Activated CD4-positive, alpha-beta T cell treated with anti-CD3 and anti-CD28 coated beads, Interleukin-2, amount 10 ng/mL, durations not matched to agents 7 days and 5 days (primary cell): Measurements from ENCODE around the gene OTUD7B. TPM values are rescaled to one million over a fixed set of nuclear protein-coding genes. Genes with fewer than 3 reads are reported as not detected.
"Not testable (repeated sequence)": the region's sequence is repeated elsewhere in the genome, so short reads cannot be mapped to it uniquely, and the experiment has no call there.

Experiments used
- CTCF ChIA-PET: fragments of 350-600 bp; sonication (Branson Sonifier 250); formaldehyde crosslinking; loops from one replicate; lab custom pipeline; 2021; ENCODE audit warnings: antibody characterized with exemption; lab: Charles Lee
- POLR2A ChIA-PET: fragments of 350-600 bp; sonication (Branson Sonifier 250); formaldehyde crosslinking; loops from one replicate; lab custom pipeline; 2021; ENCODE audit warnings: antibody characterized with exemption; lab: Charles Lee
- DNase-seq: peaks from one replicate; pipeline ENCODE4 v3.0.0-alpha.2; 2020
- H3K27ac Mint-ChIP-seq: one replicate; pipeline ENCODE4 v1.8.0; 2021; ENCODE audit warnings: mild to moderate bottlenecking, moderate library complexity, mixed read lengths
- H3K27me3 Mint-ChIP-seq: one replicate; pipeline ENCODE4 v1.8.0; 2021; ENCODE audit warnings: mixed read lengths
- H3K36me3 Mint-ChIP-seq: one replicate; pipeline ENCODE4 v1.8.0; 2021; ENCODE audit warnings: low read depth, mixed read lengths
- H3K4me1 Mint-ChIP-seq: one replicate; pipeline ENCODE4 v1.8.0; 2021; ENCODE audit warnings: mixed read lengths
- H3K4me3 Mint-ChIP-seq: one replicate; pipeline ENCODE4 v1.8.0; 2021; ENCODE audit warnings: mild to moderate bottlenecking, moderate library complexity, mixed read lengths
- H3K9me3 Mint-ChIP-seq: one replicate; pipeline ENCODE4 v1.8.0; 2021; ENCODE audit warnings: mixed read lengths
- total RNA-seq, 2 experiments: library from RNA; stranded (reverse); gene quantifications; one replicate each; pipeline ENCODE4 v1.2.3, GENCODE V29; 2021

The OTUD7B gene
- 10 to 100 TPM in 1 of 2 experiments, 1 to 10 TPM in 1; 9.9 to 10.6 TPM for total RNA-seq

- ChIA-PET POLR2A (no interaction called here), CTCF (interaction anchor here (0.6 to 2.4 kb wide), 5 partner anchors 12 to 1624 kb away, joined by 3 to 5 read pairs (median 3); no protein-coding TSS in a partner anchor)
- H3K9me3 Mint-ChIP-seq, result no peaks in the 10 kb centered on the region
- H3K36me3 Mint-ChIP-seq, result peaks cover 5% of the 10 kb centered on the region
- peaks cover 35% of the 10 kb centered on the region for H3K4me1 Mint-ChIP-seq
- peaks cover 4% of the 10 kb centered on the region for H3K27me3 Mint-ChIP-seq
- peak; percentile 69 for DNase-seq
- H3K4me3 Mint-ChIP-seq, result peak within 1 kb of the TSS; percentile 94
- H3K27ac Mint-ChIP-seq, result peak within 1 kb of the TSS; percentile 91
Observed at GRCh38 chr1:150010393-150011115, at the start of gene OTUD7B. TSS of gene OTUD7B (minus strand) at chr1:150010726. CDS start at chr1:149977510, 33,216 bp downstream.

GRCh38 chr1:150060260-150060659 is 49.7 kb upstream of the OTUD7B start:
- peaks cover 6% of the 10 kb centered on the region for H3K27me3 Mint-ChIP-seq
- no peak for DNase-seq
- no peaks in the 10 kb centered on the region for H3K9me3 Mint-ChIP-seq
- H3K4me1 Mint-ChIP-seq, result peaks cover 3% of the 10 kb centered on the region
- no peak overlapping the region for H3K4me3 Mint-ChIP-seq
- POLR2A ChIA-PET, result no interaction called here
- H3K27ac Mint-ChIP-seq, result no peak overlapping the region
- CTCF ChIA-PET, result no interaction called here
- no peaks in the 10 kb centered on the region for H3K36me3 Mint-ChIP-seq

GRCh38 chr1:150056407-150056806 is 45.9 kb upstream of the OTUD7B start:
- H3K9me3 Mint-ChIP-seq, result no peaks in the 10 kb centered on the region
- H3K27ac Mint-ChIP-seq, result no peak overlapping the region
- DNase-seq, result no peak
- H3K4me1 Mint-ChIP-seq, result peaks cover 3% of the 10 kb centered on the region
- no peak overlapping the region for H3K4me3 Mint-ChIP-seq
- ChIA-PET CTCF (no interaction called here), POLR2A (no interaction called here)
- no peaks in the 10 kb centered on the region for H3K36me3 Mint-ChIP-seq
- H3K27me3 Mint-ChIP-seq, result peaks cover 18% of the 10 kb centered on the region

GRCh38 chr1:150055507-150055906 is 45.0 kb upstream of the OTUD7B start:
- H3K4me1 Mint-ChIP-seq, H3K36me3 Mint-ChIP-seq, H3K9me3 Mint-ChIP-seq, H3K27ac Mint-ChIP-seq, DNase-seq, POLR2A ChIA-PET, H3K4me3 Mint-ChIP-seq: not testable (repeated sequence)
- H3K27me3 Mint-ChIP-seq, result peaks cover 18% of the 10 kb centered on the region
- CTCF ChIA-PET, result interaction anchor here (0.6 to 0.8 kb wide), 2 partner anchors 95 to 762 kb away, joined by 3 read pairs; no protein-coding TSS in a partner anchor

DNA sequence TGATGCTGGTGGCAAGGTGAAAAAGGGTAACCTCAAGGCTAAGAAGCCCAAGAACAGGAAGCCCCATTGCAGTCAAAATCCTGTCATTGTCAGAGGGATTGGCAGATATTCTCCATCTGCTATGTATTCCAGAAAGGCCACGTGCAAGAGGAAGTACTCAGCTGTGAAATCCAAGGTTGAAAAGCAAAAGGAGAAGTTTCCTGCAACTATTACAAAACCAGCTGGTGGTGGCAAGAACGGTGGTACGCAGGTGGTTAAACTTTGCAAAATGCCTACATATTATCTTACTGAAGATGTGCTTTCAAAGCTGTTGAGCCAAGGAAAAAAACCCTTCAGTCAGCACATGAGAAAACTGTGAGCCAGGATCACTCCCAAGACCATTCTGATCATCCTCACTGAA is 43.4 kb upstream of the OTUD7B start:
- H3K27me3 Mint-ChIP-seq, result peaks cover 18% of the 10 kb centered on the region
- POLR2A ChIA-PET, result no interaction called here
- peaks cover 8% of the 10 kb centered on the region for H3K4me1 Mint-ChIP-seq
- DNase-seq, result no peak
- H3K9me3 Mint-ChIP-seq, result no peaks in the 10 kb centered on the region
- no peak overlapping the region for H3K4me3 Mint-ChIP-seq
- CTCF ChIA-PET, result interaction anchor here (0.6 to 1.4 kb wide), 2 partner anchors 10 to 159 kb away, joined by 3 to 4 read pairs; no protein-coding TSS in a partner anchor
- no peak overlapping the region for H3K27ac Mint-ChIP-seq
- no peaks in the 10 kb centered on the region for H3K36me3 Mint-ChIP-seq

DNA sequence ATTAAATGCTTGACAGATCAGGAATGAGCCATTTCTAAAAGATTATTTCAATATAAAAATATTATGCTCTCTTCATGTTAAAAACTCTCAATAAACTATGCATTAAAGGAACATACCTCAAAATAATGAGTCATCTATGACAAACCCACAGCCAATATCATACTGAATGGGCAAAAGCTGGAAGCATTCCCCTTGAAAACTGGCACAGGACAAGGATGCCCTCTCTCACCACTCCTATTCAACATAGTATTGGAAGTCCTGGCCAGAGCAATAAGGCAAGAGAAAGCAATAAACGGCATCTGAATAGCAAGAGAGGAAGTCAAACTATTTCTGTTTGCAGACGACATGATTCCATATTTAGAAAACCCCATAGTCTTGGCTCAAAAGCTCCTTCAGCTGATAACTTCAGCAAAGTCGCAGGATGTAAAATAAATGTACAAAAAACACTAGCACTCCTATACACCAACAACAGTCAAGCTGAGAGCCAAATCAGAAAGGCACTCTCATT is 41.4 kb upstream of the OTUD7B start:
- H3K36me3 Mint-ChIP-seq, H3K4me1 Mint-ChIP-seq, H3K4me3 Mint-ChIP-seq, H3K27ac Mint-ChIP-seq, CTCF ChIA-PET, DNase-seq, H3K9me3 Mint-ChIP-seq, POLR2A ChIA-PET: not testable (repeated sequence)
- peaks cover 13% of the 10 kb centered on the region for H3K27me3 Mint-ChIP-seq

- Mint-ChIP-seq H3K27me3 (peaks cover 13% of the 10 kb centered on the region), H3K4me3 (no peak overlapping the region), H3K9me3 (no peaks in the 10 kb centered on the region), H3K4me1 (peaks cover 8% of the 10 kb centered on the region), H3K36me3 (no peaks in the 10 kb centered on the region), H3K27ac (no peak overlapping the region)
- no peak for DNase-seq
- ChIA-PET CTCF (interaction anchor here (0.6 kb wide), 1 partner anchor 141 kb away, joined by 4 read pairs; no protein-coding TSS in a partner anchor), POLR2A (no interaction called here)
Observed at GRCh38 chr1:150051089-150051373, 40.5 kb upstream of the OTUD7B start.

- Mint-ChIP-seq H3K9me3 (no peaks in the 10 kb centered on the region), H3K4me1 (peaks cover 8% of the 10 kb centered on the region), H3K36me3 (no peaks in the 10 kb centered on the region), H3K27me3 (peaks cover 11% of the 10 kb centered on the region), H3K4me3 (no peak overlapping the region), H3K27ac (no peak overlapping the region)
- POLR2A ChIA-PET, result no interaction called here
- CTCF ChIA-PET, result interaction anchor here (0.6 to 0.8 kb wide), 4 partner anchors 10 to 162 kb away, joined by 3 to 5 read pairs (median 4); a partner anchor contains a TSS
- no peak for DNase-seq
Observed at GRCh38 chr1:150049926-150050325, 39.4 kb upstream of the OTUD7B start.

- Mint-ChIP-seq H3K4me3 (no peak overlapping the region), H3K4me1 (no peaks in the 10 kb centered on the region), H3K27me3 (peaks cover 7% of the 10 kb centered on the region), H3K9me3 (no peaks in the 10 kb centered on the region), H3K36me3 (no peaks in the 10 kb centered on the region), H3K27ac (no peak overlapping the region)
- no peak for DNase-seq
- POLR2A ChIA-PET, result no interaction called here
- CTCF ChIA-PET, result interaction anchor here (0.5 to 1.0 kb wide), 3 partner anchors 20 to 240 kb away, joined by 3 to 4 read pairs (median 3); no protein-coding TSS in a partner anchor
Observed at GRCh38 chr1:150034336-150034735, 23.8 kb upstream of the OTUD7B start.

DNA sequence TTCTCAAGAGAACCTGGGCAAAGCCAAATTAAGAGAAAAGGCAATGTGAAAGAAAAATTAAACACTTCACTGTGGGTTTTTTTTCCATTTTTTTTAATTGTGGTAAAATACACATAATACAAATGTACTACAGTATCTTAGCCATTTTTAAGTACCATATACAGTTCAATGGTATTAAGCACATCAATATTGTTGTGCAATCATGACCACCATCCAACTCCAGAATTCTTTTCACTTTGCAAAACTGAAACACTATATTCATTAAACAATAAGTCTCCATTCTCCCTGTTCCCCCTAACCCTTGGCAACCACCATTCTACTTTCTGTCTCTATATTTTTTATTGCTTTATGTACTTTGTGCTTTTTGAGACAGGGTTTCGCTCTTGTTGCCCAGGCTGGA is 17.8 kb upstream of the OTUD7B start:
- ChIA-PET CTCF (no interaction called here), POLR2A (no interaction called here)
- H3K27ac Mint-ChIP-seq, result no peak overlapping the region
- no peaks in the 10 kb centered on the region for H3K9me3 Mint-ChIP-seq
- no peak for DNase-seq
- H3K4me1 Mint-ChIP-seq, result no peaks in the 10 kb centered on the region
- H3K27me3 Mint-ChIP-seq, result peaks cover 25% of the 10 kb centered on the region
- no peaks in the 10 kb centered on the region for H3K36me3 Mint-ChIP-seq
- no peak overlapping the region for H3K4me3 Mint-ChIP-seq

- ChIA-PET POLR2A (no interaction called here), CTCF (no interaction called here)
Observed at GRCh38 chr1:150024156-150024555, 13.6 kb upstream of the OTUD7B start.

DNA sequence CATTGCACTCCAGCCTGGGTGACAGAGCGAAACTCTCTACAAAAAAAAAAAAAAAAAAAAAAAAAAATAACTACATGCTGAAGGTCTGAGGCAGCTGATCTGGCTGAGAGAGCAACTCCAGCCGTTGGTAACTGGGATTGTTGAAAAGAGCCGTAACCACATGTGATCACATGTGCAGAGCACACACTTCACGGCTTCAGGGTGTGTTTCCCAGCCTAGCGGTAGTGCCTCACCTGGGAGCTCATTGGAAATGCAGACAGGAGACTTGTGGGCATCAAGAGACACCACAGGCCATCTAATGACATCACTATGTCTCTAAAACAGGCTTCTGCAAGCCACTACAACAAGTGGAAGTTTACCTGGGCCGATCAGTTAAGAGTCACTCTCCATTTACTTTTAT is 11.8 kb upstream of the OTUD7B start:
- H3K27me3 Mint-ChIP-seq, result peaks cover 23% of the 10 kb centered on the region

More at GRCh38 chr1:150024156-150024555, 13.6 kb upstream of the OTUD7B start:
- H3K9me3 Mint-ChIP-seq, result no peaks in the 10 kb centered on the region
- H3K27me3 Mint-ChIP-seq, result peaks cover 28% of the 10 kb centered on the region
- H3K4me1 Mint-ChIP-seq, result no peaks in the 10 kb centered on the region
- H3K36me3 Mint-ChIP-seq, result no peaks in the 10 kb centered on the region
- DNase-seq, result no peak
- H3K4me3 Mint-ChIP-seq, result no peak overlapping the region
- no peak overlapping the region for H3K27ac Mint-ChIP-seq

GRCh38 chr1:150021191-150021694 is 10.7 kb upstream of the OTUD7B start:
- no peak for DNase-seq
- Mint-ChIP-seq H3K4me1 (no peaks in the 10 kb centered on the region), H3K27ac (no peak overlapping the region), H3K27me3 (peaks cover 22% of the 10 kb centered on the region), H3K36me3 (no peaks in the 10 kb centered on the region), H3K4me3 (no peak overlapping the region), H3K9me3 (no peaks in the 10 kb centered on the region)
- ChIA-PET POLR2A (no interaction called here), CTCF (no interaction called here)

More for the DNA sequence above, 11.8 kb upstream of the OTUD7B start:
- ChIA-PET POLR2A (no interaction called here), CTCF (interaction anchor here (1.2 kb wide), 1 partner anchor 11 kb away, joined by 3 read pairs; the partner anchor contains the start of gene OTUD7B)
- H3K36me3 Mint-ChIP-seq, result no peaks in the 10 kb centered on the region
- DNase-seq, result no peak
- no peaks in the 10 kb centered on the region for H3K9me3 Mint-ChIP-seq
- no peak overlapping the region for H3K4me3 Mint-ChIP-seq
- H3K27ac Mint-ChIP-seq, result no peak overlapping the region
- H3K4me1 Mint-ChIP-seq, result no peaks in the 10 kb centered on the region
